HG03066 (cell line): ENCODE data around the gene CASP4.
A peak's percentile ranks its signal among the peaks of the same experiment; 100 is the strongest.
"Not testable (repeated sequence)": the region's sequence is repeated elsewhere in the genome, so short reads cannot be mapped to it uniquely, and the experiment has no call there.

Experiments
- ATAC-seq: cut with Tn5 transposase; IDR thresholded peaks from one replicate; pipeline ENCODE4 v1.9.1; 2021; ENCODE audit warnings: low read depth; ENCODE audit not compliant: unreplicated experiment

Gene CASP4

GRCh38 chr11:104962852-104963251 lies 5.5 kb downstream of the CASP4 start:
- ATAC-seq = no peak

DNA sequence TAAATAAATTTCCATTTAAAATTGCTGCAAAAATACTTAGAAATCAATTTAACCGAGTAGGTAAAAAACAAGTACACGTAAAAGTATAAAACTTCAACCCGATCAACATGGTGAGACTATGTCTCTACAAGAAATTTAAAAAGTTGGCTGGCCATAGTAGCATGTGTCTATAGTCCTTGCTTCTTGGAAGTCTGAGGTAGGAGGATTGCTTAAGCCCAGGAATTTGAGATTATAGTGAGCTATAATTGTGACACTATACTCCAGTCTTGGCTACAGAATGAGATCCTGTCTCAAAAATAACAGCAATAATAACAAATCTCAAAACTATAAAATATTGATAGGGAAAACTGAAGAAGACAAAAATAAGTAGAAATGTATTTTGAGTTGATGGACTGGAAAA lies 11.1 kb downstream of the CASP4 start:
- ATAC-seq = no peak

- no peak for ATAC-seq
Observed at GRCh38 chr11:104956528-104956927, 11.8 kb downstream of the CASP4 start.

- peak; percentile 93 for ATAC-seq
Observed at GRCh38 chr11:104946907-104947306, 21.5 kb downstream of the CASP4 start.

- no peak for ATAC-seq
Observed at GRCh38 chr11:104944076-104944475, 24.3 kb downstream of the CASP4 start.

DNA sequence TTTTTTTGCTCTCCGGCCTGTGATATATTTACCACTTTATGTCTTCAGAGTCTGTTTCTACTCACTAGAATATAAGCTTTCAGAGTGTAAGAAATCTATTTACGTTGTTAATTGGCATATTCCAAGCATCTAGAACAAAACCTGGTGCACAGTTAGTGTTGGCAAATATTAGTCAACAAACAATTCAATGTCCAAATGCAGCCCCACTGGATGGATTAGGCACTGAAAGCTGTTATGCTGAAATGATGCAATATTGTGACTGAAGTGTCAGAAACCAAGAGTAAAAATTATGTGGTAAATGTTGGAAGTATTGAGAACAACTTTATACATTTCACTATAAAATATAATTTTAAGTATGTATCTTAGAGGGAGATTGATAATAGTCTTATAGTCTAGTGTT lies 24.8 kb downstream of the CASP4 start:
- no peak for ATAC-seq

DNA sequence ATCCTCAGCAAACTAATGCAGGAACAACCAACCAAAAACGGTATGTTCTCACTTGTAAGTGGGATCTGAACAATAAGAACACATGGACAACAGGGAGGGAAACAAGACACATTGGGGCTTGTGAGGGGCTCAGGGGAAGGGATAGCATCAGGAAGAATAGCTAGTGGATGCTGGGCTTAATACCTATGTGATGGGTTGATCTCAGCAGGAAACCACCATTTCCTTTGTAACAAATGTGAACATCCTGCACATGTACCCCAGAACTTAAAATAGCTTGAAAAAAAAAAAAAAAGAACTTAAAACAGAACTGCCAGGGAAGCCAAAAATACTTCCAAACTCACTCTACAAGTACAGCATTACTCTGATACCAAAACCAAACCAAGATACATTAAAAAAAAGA lies 33.8 kb downstream of the CASP4 start:
- ATAC-seq = no peak

- not testable (repeated sequence) for ATAC-seq
Observed at GRCh38 chr11:104934073-104934472, 34.3 kb downstream of the CASP4 start.

DNA sequence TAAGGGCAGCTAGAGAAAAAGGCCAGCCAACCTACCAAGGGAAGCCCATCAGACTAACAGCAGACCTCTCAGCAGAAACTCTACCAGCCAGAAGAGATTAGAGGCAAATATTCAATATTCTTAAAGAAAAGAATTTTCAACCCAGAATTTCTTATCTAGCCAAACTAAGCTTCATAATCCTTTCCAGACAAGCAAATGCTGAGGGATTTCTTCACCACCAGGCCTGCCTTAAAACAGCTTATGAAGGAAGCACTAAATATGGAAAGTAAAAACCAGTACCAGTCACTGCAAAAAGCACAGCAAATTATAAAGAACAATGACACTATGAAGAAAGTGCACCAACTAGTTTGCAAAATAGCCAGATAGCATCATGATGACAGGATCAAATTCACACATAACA lies 39.6 kb downstream of the CASP4 start:
- ATAC-seq = no peak

DNA sequence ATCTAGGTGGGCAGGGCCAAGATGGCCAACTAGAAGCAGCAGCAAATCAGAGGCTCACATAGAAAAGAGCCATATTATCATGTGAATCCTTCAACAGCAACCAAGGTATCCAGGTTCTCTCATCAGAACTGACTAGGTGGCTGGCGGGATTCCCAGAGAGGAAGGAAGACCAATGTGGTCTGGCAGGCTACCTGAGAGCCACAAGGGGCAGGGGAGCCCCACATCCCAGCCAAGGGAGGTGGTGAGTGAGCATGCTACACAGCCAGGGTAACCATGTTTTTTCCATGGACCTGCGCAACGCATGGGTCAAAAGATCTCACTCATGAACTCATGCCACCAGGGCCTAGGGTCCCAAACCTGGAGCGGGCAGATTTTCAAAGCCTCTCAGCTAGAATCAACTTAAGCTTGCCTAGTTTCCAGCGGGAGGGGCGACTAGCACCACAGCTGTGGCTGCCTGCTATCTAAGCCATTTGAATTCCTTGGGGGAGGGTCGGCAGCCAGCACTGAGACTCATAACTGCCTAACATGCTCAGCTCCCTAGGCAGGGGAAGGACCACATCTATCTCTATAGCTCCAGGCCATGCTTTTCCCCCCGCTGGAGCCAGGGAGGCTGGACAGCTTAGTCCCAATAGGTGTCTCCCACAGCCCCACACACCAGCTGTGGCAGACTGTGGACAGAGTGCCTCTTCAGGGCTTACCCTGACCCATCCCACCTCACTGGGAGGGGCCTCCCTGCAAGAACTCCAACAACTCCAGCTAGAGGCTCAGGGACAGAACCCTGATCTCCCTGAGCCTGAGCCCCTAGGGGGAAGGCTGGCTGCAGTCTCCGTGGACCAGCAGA lies 41.4 kb downstream of the CASP4 start:
- ATAC-seq = no peak

DNA sequence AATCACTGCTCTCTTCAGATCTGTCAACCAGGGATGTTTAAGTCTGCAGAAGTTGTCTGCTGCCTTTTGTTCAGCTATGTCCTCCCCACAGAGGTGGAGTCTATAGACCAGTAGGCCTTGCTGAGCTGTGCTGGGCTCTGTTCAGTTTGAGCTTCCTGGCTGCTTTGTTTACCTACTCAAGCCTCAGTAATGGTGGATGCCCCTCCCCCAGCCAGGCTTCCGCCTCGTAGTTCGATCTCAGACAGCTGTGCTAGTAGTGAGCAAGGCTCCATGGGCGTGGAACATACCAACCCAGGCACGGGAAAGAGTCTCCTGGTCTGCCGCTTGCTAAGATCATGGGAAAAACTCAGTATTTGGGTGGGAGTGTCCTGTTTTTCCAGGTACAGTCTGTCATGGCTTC lies 42.5 kb downstream of the CASP4 start:
- ATAC-seq = no peak

DNA sequence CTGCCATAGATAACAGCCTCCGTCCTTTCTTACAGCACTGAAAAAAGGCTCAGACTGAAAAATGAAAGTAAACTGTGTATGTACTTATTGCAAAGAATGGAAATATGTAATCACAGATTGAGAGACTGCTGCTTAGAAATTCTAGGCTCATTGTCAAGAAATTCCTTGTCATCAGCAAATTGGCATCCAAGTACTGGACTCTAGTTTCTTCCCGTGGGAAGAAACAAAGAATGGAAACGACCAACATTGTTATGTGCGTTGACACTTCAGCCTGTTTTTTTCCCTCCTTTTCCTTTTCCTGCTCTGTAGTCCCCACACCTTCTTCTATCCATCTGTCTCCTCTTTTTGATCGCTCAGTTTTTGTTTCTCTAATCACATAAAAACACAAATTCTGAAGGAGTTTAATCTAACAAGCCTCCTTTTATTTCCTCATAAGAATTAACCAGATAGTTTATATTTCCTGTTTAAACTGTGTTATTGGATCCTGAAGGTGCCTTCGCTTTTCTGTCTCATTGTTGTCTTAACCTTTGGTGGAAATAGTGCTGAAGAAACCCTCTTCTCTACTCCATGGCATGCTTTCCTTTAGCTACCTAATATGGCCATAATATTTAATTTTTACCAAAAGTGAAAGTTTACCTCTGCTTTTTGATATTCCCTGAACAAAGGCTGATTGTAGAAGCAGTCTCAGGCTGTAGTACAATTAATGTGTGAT lies 50.1 kb downstream of the CASP4 start:
- ATAC-seq = no peak

DNA sequence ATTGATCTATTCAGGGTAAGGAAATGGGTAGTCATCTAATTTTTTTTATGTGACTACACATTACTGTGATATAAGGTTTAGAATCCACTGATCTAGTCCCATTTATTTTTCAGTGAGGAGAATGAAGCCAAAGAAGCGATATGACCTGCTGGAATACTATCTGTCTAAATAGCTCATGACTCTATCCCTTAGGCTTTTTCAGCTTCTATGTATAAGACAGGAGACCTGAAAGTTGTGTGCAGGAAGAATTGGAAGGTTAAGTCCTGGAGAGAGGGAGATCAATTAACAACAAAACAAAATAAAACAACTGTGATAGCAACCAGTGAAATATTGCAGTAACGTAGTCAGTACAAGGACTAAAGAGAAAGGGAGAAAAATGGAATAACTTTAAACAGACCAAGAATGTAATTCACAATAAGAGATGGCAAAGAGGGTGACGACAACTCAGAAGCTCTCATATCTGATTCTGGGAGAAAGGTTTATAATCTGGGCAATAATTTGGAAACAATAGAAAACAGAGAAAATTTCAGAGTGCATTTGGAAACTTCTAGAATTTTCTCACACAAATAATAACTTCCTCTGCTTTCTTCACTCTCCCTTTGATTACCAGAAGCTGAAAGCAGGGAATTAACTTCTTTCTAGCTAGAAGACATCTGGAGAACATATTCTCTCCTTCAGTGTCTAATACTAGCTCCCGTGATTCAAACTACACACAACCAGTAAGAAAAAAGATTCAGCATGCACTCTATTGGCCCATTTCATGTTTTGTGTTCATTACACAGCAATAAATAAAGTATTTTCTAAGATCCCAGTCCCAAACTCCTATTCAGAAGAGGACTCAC lies 50.9 kb downstream of the CASP4 start:
- ATAC-seq = no peak

DNA sequence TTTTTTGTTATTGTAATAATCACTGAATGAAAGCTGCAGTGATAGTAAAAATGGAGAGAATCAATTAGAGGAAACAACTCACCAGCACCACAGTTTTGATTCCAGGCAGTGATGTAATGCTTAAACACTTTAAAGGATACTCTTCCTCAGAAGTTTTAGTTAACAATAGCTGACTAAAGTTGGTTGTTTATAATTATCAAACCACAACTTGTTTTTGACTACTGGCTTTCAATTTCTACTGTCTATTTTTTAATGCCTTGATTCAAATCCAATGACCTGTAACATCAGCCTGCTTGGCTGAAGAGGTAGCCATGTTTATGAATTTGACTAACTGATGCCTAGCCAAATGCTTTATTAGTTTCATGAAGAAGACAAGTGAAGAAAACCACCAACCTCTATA lies 51.9 kb downstream of the CASP4 start:
- no peak for ATAC-seq

GRCh38 chr11:104912102-104912501 lies 56.3 kb downstream of the CASP4 start:
- no peak for ATAC-seq

DNA sequence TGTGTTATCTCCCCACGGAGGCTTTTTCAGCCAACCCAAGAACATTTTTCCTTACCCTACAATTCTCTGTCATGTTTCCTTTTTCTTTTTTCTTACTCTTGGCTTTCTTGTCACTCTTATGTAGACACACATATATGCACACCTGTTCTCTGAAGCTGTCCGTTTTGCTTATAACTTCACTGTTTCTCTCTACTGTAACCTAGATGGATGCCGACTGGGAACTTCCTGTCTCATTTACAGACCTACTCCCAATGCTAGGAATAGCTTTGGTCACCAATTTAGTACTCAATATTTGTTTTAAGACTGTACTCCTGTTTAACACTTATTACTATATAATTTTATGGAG lies 60.2 kb downstream of the CASP4 start:
- no peak for ATAC-seq

DNA sequence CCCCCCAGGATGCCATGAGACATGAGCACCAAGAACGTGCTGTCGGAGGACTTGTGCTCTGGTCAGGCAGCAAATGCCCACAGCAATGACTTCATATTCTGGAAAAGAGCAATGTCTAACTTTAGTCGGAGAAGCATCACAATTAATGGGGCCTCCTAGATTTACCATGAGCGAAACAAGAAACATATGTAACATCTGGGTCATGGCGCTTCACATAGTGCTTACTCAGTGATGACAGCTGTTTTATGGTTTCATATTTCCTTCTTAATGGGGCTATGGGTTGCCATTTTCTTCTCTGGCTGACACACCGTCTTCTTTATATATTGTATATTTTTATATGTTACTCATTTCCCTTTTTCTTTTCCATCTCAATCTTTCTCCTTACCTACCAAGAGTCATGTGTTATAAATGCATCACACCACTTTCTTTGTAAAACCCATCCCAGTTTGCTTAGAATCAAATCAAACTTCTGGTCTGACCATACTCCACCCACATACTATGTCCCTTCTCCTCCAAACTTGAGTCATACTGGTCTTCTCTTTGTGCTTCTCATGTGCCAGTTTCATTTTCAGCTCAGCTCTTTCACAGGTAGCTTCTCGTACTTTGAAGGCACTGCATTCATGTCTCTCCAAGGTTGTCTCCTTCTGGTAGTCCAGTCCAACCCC lies 60.7 kb downstream of the CASP4 start:
- no peak for ATAC-seq

GRCh38 chr11:104905271-104905670 lies 63.1 kb downstream of the CASP4 start:
- ATAC-seq = no peak

DNA sequence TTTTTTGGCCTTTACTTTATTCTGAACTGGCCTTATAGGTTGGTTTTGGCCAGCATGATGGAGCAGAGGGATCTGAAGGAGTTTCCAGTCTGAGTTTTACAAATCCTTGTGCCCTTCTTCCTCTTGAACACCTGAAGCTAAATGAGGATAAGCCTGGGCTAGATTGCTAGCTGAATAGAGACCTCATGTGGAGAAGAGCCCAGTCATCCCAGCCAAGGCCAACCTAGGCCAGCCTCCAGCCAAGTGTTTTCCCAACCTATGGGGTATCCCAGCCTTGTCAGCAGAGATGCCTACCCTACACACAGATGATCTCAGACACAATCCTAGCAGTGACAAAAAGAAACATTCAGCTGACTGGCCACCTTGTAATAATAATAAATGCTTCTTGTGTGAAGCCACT lies 69.1 kb downstream of the CASP4 start:
- no peak for ATAC-seq

- ATAC-seq = no peak
Observed at GRCh38 chr11:104898685-104899013, 69.7 kb downstream of the CASP4 start.
